GM19467 (cell line): ENCODE results near the gene RBFOX2.
"Not testable (repeated sequence)": the region's sequence is repeated elsewhere in the genome, so short reads cannot be mapped to it uniquely, and the experiment has no call there.

Experiments
- ATAC-seq: cut with Tn5 transposase; IDR thresholded peaks from one replicate; pipeline ENCODE4 v1.9.1; 2021; ENCODE audit warnings: mild to moderate bottlenecking, moderate library complexity; ENCODE audit not compliant: unreplicated experiment

Gene RBFOX2

DNA sequence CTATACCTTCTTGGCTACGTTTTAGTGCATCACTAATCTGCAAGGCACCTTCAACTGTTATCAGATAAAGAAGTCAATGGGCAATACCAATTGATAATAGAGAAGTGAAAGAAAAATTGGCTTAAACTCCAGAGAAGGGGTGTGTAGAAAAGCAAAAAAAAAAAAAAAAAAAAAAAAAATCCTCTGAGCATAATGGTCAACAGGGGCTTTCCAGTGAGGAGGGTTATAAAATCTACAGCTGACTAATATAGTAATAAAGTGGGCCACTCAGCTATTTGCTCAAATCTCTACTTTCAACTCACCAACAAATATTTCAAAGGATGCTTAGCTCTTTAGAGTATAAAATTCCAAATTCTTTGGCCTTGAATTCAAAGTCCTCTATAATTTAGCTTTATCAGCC lies 233.1 kb downstream of the RBFOX2 start:
- no peak for ATAC-seq

GRCh38 chr22:35792506-35792905 lies 236.1 kb downstream of the RBFOX2 start:
- no peak for ATAC-seq

GRCh38 chr22:35791788-35792187 lies 236.8 kb downstream of the RBFOX2 start:
- not testable (repeated sequence) for ATAC-seq

DNA sequence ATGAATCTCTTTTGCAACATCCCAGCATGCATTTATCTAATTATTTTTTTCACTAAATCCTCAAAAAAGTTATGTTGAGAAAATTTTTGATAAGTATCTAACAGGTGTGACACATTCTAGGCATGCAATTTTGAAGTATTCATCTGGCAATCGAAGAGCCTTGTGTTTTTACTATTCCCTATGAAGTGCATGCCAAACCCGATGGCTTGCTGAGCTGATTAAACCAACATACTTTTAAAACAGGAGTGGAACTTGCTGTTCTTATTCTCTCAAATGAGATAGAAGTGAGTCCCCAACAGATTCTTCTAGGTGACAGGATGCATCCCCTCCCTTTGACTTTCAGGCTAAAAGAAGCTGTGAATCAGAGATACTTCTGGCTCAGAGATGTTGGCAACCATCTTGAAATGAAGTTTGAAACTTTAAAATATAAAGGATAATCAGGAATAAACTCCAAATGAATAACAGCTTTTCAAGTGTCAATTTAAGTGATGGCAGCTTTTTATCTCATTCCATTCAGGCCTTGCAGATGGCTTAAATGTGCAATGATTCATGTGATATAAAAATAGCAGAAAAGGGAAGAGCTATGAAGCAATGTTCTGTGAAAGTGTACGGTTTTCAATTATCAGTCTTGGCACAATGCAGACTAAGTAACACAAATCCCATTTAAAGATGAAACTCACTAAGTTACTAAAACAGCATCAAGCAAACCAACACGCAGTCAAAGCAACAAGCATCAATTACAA lies 243.3 kb downstream of the RBFOX2 start:
- no peak for ATAC-seq

- ATAC-seq, result no peak
Observed at GRCh38 chr22:35784633-35785032, 244.0 kb downstream of the RBFOX2 start.

- no peak for ATAC-seq
Observed at GRCh38 chr22:35783943-35784614, 244.5 kb downstream of the RBFOX2 start.

DNA sequence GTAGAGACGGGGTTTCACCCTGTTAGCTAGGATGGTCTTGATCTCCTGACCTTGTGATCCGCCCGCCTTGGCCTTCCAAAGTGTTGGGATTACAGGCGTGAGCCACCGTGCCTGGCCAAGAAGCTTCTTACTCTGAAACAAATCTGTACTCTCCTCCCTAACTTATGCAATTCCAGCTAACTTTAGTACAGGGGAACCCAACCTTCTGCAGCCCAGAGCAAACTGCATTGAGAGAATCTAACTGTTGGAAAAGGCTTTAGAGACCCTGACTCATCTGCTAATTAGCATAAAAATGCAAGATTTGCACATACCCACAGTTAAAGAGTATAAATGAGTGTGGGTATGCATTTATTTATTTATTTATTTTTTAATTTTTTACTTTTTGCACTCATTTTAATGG lies 246.1 kb downstream of the RBFOX2 start:
- no peak for ATAC-seq

GRCh38 chr22:35781898-35782297 lies 246.7 kb downstream of the RBFOX2 start:
- no peak for ATAC-seq

DNA sequence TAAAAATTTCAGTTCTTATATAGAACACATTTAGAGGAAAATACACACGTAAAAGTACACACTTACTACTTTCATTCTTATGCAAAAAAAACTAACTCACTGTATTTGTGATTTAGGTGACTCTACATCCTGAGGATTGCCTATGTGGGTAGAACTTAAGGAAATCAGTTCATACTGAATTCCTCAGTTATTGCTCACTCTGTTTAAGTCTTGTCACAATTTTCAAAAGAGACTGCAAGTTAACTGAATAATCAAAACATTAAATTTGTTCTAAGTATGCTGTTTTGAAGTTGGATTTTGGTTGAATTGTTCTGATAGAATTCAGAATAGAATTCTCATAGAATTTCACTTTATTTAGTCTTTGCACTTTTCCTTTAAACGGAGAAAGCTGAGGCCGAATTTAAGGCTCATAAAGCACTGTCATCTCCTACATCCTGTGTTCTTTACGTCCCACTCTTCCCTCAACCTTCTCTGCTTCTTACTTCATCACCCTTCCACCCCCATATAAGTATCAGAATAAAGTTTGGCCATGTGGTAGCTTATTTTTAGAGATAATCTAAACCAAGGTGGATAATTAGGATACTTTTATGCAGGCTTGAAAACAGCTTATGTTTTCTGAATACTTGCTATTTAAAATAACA lies 251.2 kb downstream of the RBFOX2 start:
- ATAC-seq, result no peak

- no peak for ATAC-seq
Observed at GRCh38 chr22:35775339-35775738, 253.3 kb downstream of the RBFOX2 start.

DNA sequence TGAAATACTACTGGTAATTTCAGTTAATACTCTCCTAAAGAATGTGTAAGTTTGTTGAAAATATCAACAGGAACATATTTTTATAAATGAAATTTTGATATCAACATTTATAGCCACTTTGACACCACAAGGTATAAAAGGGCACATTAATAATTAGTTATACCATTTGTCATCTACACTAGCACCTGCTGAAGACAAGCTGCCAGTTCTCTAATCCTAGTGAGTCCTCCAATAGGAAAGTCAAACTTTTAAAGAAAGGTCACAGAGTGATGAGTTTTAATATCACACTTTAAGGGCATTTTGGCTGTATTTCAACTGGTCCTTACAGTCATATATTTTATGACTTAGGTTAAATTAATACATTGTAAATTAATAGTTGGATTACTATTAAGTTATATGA lies 258.6 kb downstream of the RBFOX2 start:
- no peak for ATAC-seq

- ATAC-seq, result no peak
Observed at GRCh38 chr22:35766654-35767580, 261.7 kb downstream of the RBFOX2 start.

DNA sequence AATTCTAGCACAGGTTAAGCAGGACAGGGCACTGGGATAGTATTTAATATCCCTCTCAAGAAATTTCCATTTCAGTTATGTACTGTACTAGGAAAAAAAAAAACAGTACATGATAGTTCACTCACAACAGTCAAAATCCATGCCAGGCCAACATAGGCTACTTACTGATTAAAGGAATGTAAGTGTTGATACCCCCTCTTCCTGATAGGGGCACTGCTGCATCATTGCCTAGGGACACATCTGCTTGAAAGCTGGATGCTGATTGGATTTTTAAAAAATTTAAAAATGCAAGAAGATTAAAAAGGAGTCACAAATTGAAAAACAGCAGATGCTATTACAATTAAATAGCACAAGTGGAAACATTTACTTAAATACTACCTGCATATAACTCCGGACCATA lies 267.6 kb downstream of the RBFOX2 start:
- ATAC-seq, result no peak

DNA sequence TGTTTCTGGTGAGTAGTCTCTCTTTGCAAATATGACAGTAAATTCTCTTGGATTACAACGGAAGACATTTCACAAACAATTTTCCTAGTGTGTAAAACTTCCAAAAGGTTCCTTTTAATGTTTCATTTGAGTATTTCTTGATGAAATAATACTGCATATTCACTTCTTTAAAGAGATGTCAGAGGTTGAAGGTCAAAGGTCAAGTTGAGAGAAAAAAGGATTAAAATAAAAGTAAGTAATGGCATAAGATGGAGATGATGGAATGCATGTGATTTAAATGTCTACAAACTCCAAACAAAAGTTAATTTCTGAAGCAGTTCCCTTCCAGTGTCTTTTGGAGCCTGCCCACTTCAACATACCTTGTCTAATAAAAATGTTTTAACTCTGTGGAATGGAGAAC lies 270.2 kb downstream of the RBFOX2 start:
- no peak for ATAC-seq

GRCh38 chr22:35756722-35757121 lies 271.9 kb downstream of the RBFOX2 start:
- no peak for ATAC-seq

DNA sequence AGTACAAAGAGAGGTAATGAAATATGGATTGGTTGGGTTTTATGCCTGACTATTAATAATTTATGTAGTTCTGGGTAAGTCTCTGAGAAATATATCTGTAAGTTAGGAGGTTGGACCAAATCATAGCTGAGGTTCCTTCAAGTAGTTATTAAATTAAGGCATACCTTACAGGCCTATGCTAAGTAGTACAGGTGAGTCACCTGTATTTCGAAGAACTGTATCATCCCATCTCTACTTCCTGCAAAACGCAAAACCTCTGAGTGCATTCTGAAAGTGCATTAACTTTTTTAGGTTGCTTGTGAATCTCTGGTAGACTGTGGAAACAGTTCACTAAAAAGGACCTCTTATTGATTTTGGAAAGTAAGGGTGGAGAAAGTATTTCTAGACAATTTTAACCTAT lies 273.9 kb downstream of the RBFOX2 start:
- ATAC-seq, result no peak

DNA sequence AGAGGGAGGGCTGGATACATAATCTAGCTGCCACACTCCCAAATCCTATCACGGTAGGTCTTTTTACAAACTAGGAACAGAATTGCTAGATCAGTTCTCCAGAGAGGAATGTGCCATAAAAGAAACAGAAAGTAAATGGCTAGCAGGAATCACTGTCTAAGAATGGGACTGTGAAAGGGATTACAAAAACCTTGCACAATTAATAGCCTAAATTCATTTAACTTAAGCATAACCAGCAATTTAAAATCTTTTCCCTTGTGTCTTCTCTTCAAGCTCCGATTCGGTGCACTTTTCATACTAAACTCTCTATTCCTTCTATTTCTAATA lies 275.8 kb downstream of the RBFOX2 start:
- no peak for ATAC-seq

- no peak for ATAC-seq
Observed at GRCh38 chr22:35752006-35752862, 276.4 kb downstream of the RBFOX2 start.

GRCh38 chr22:35749808-35750207 lies 278.8 kb downstream of the RBFOX2 start:
- peak; percentile 71 for ATAC-seq
